A549 (cell line): ENCODE results near the gene CXCL6. TPM values are rescaled to one million over a fixed set of nuclear protein-coding genes. Genes with fewer than 3 reads are reported as not detected.

Experiments used
- ATAC-seq, 2 experiments: fragments of 200-7000 bp in 1 of 2; fragments of >200 bp in 1 of 2; cut with Nextera tagmentation in 1 of 2; cut with Tn5 transposase in 1 of 2; 3 replicates each; pipeline versions ENCODE4 v1.8.0 to v1.9.1; 2018 to 2020; ENCODE audit warnings: mild to moderate bottlenecking in 1 of 2, moderate library complexity in 1 of 2
- CTCF ChIA-PET: fragments of 300-600 bp; sonication (Branson Sonifier 250); formaldehyde crosslinking; extraction: SDS; loops from one replicate; lab custom pipeline; 2021; ENCODE audit warnings: antibody characterized with exemption, inconsistent platforms; lab: Yijun Ruan, JAX
- POLR2A ChIA-PET: fragments of 350-600 bp; formaldehyde crosslinking; extraction: SDS; loops from one replicate; lab custom pipeline; 2021; ENCODE audit warnings: antibody characterized with exemption, inconsistent platforms; lab: Yijun Ruan, JAX
- DNase-seq, 2 experiments: peaks; one replicate each; pipeline versions ENCODE4 v3.0.0 to v3.0.0-alpha.2; 2011 to 2016; ENCODE audit warnings: low read depth in 1 of 2, low spot score in 1 of 2
- FAIRE-seq: peaks from 2 replicates; lab custom pipeline; 2011; peaks lifted over from hg19 to GRCh38; lab: Jason Lieb, UNC
- H3K27ac ChIP-seq, 2 experiments: fragments of >200 bp; sonication (Bioruptor Twin); formaldehyde crosslinking; 3 replicates each; pipeline ENCODE4 v1.5.1; 2016 to 2017
- H3K4me1 ChIP-seq: fragments of >200 bp; sonication (Bioruptor Twin); formaldehyde crosslinking; 3 replicates; pipeline ENCODE4 v1.6.1; 2016
- H3K4me2 ChIP-seq: fragments of >200 bp; sonication (Bioruptor Twin); formaldehyde crosslinking; 3 replicates; pipeline ENCODE4 v1.6.1; 2016
- H3K4me3 ChIP-seq: fragments of >200 bp; sonication (Bioruptor Twin); formaldehyde crosslinking; 3 replicates; pipeline ENCODE4 v1.5.1; 2016
- H3K9me3 ChIP-seq: fragments of >200 bp; sonication (Bioruptor Twin); formaldehyde crosslinking; 3 replicates; pipeline ENCODE4 v1.6.1; 2016
- BHLHE40 ChIP-seq: IDR thresholded peaks from 2 replicates; pipeline ENCODE4 v1.6.1; 2012; ENCODE audit warnings: low read depth, low read length, inconsistent platforms
- CBX2 ChIP-seq: fragments of 200-600 bp; sonication (generic); IDR thresholded peaks from 2 replicates; pipeline ENCODE4 v1.6.1; 2016; ENCODE audit warnings: low read depth, mild to moderate bottlenecking, borderline replicate concordance
- CEBPB ChIP-seq, 2 experiments: fragments of >200 bp in 1 of 2; sonication (Bioruptor Twin) in 1 of 2; formaldehyde crosslinking in 1 of 2; IDR thresholded peaks; 2 replicates each; pipeline ENCODE4 v1.6.1; 2012 to 2016
- CHD2 ChIP-seq: fragments of 150-350 bp; IDR thresholded peaks from 2 replicates; pipeline ENCODE4 v1.6.1; 2014; ENCODE audit warnings: low read length; ENCODE audit not compliant: partially characterized antibody
- EHF ChIP-seq: fragments of 250-450 bp; sonication (Bioruptor Pico); IDR thresholded peaks from 2 replicates; pipeline ENCODE4 v1.5.0; 2020; ENCODE audit warnings: mild to moderate bottlenecking
- EHMT2 ChIP-seq: fragments of 200-600 bp; sonication (generic); IDR thresholded peaks from 2 replicates; pipeline ENCODE4 v1.6.1; 2016; ENCODE audit warnings: antibody characterized with exemption, low read depth, mild to moderate bottlenecking, moderate library complexity
- FOSL2 ChIP-seq, 2 experiments: fragments of 450-650 bp in 1 of 2; fragments of >200 bp in 1 of 2; sonication (Bioruptor Twin) in 1 of 2; formaldehyde crosslinking; IDR thresholded peaks; 2 replicates each; pipeline versions ENCODE4 v1.5.0 to v1.6.1; 2016 to 2020; ENCODE audit warnings: mild to moderate bottlenecking in 1 of 2, moderate library complexity in 1 of 2
- FOXS1 ChIP-seq: fragments of 250-450 bp; sonication (Bioruptor Pico); IDR thresholded peaks from 2 replicates; pipeline ENCODE4 v1.5.0; 2020; ENCODE audit warnings: mild to moderate bottlenecking, moderate library complexity
- HDAC2 ChIP-seq: fragments of 200-600 bp; sonication (generic); IDR thresholded peaks from 2 replicates; pipeline ENCODE4 v1.6.1; 2016
- HOXB13 ChIP-seq: fragments of 250-450 bp; sonication (Bioruptor Pico); IDR thresholded peaks from 2 replicates; pipeline ENCODE4 v1.5.0; 2020; ENCODE audit warnings: low read depth, mild to moderate bottlenecking, moderate library complexity
- JUN ChIP-seq, 2 experiments: fragments of >200 bp; sonication (Bioruptor Twin); formaldehyde crosslinking; IDR thresholded peaks; 2 replicates in 1 of 2; 3 replicates in 1 of 2; pipeline ENCODE4 v1.6.1; 2016 to 2017
- JUNB ChIP-seq: fragments of >200 bp; sonication (Bioruptor Twin); formaldehyde crosslinking; IDR thresholded peaks from 2 replicates; pipeline ENCODE4 v1.6.1; 2016
- KDM1A ChIP-seq: fragments of 200-600 bp; sonication (generic); IDR thresholded peaks from 2 replicates; pipeline ENCODE4 v1.6.1; 2016; ENCODE audit warnings: low read depth, mild to moderate bottlenecking
- KDM5A ChIP-seq: fragments of 200-600 bp; sonication (generic); IDR thresholded peaks from 2 replicates; pipeline ENCODE4 v1.6.1; 2016; ENCODE audit warnings: antibody characterized with exemption, mild to moderate bottlenecking
- MAFK ChIP-seq: fragments of 450-650 bp; IDR thresholded peaks from 2 replicates; pipeline ENCODE4 v1.6.1; 2014; ENCODE audit not compliant: partially characterized antibody
- PHF8 ChIP-seq: fragments of 200-600 bp; sonication (generic); IDR thresholded peaks from 2 replicates; pipeline ENCODE4 v1.6.1; 2016; ENCODE audit warnings: low read depth, mild to moderate bottlenecking, antibody characterized with exemption, moderate library complexity, borderline replicate concordance
- RCOR1 ChIP-seq: fragments of 150-350 bp; IDR thresholded peaks from 2 replicates; pipeline ENCODE4 v1.6.1; 2014; ENCODE audit warnings: antibody characterized with exemption, low read length, low read depth
- SREBF2 ChIP-seq: fragments of 450-650 bp; IDR thresholded peaks from 2 replicates; pipeline ENCODE4 v1.6.1; 2014; ENCODE audit warnings: mild to moderate bottlenecking, moderate library complexity
- TP53 ChIP-seq: fragments of 250-450 bp; sonication (Bioruptor Pico); IDR thresholded peaks from 2 replicates; pipeline ENCODE4 v1.5.0; 2021; ENCODE audit warnings: mild to moderate bottlenecking, moderate library complexity
- ZC3H11A ChIP-seq: fragments of 450-650 bp; IDR thresholded peaks from 2 replicates; pipeline ENCODE4 v1.6.1; 2014; ENCODE audit warnings: antibody characterized with exemption, mild to moderate bottlenecking
- ZNF302 ChIP-seq: fragments of 250-450 bp; sonication (Bioruptor Pico); IDR thresholded peaks from 2 replicates; pipeline ENCODE4 v1.9.0; 2021; ENCODE audit warnings: inconsistent platforms, mild to moderate bottlenecking, moderate library complexity
- WGBS: methylation state at CpG from one replicate; pipeline ENCODE4 v1.1.6; 2017; ENCODE audit errors: missing lambda C conversion rate; 5-methylcytosine and 5-hydroxymethylcytosine counted together
- polyA plus RNA-seq, 4 experiments: library from polyadenylated mRNA; depleted of rRNA in 3 of 4; stranded (reverse); fragments of >200 nt; fragmentation: RNase III in 1 of 4; extraction: RNeasy Plus Mini Kit Qiagen cat#74134 plus additional on column Dnase treatment in 1 of 4; gene quantifications; 2 replicates in 3 of 4; 3 replicates in 1 of 4; pipeline ENCODE4 v1.2.3, GENCODE V29; 2011 to 2017
- TF ChIP-seq, protein P1 (sequence below): fragments of >200 bp; sonication (Bioruptor Twin); formaldehyde crosslinking; IDR thresholded peaks from 3 replicates; pipeline ENCODE4 v1.5.1; 2016
- TF ChIP-seq, protein P2 (sequence below): fragments of 150-350 bp; IDR thresholded peaks from 2 replicates; pipeline ENCODE4 v1.6.1; 2014; ENCODE audit warnings: low read depth, mild to moderate bottlenecking, low read length
- TF ChIP-seq, protein P3 (sequence below): fragments of >200 bp; sonication (Bioruptor Twin); formaldehyde crosslinking; IDR thresholded peaks from 3 replicates; pipeline ENCODE4 v1.6.1; 2016

CXCL6 gene
- polyA plus RNA-seq, 2 of the 4 experiments (the other 2 are of a cell fraction), result 0.06 TPM; not detected in 1

- FAIRE-seq, result no peak
- 91% methylated on average over 4 of the region's 4 CpGs for WGBS
- CTCF ChIA-PET, result no interaction called here
- Histone ChIP-seq H3K4me1 (peaks cover 14% of the 10 kb centered on the region), H3K27ac (no peak overlapping the region), H3K4me2 (no peak overlapping the region), H3K4me3 (no peak overlapping the region), H3K9me3 (no peaks in the 10 kb centered on the region)
- POLR2A ChIA-PET, result no interaction called here
- no peak for ATAC-seq
- DNase-seq, result no peak
- no peak for TF ChIP-seq PHF8
- TF ChIP-seq CEBPB (IDR thresholded peaks at IDR 0.05), result no peak
- TF ChIP-seq, protein P1, sequence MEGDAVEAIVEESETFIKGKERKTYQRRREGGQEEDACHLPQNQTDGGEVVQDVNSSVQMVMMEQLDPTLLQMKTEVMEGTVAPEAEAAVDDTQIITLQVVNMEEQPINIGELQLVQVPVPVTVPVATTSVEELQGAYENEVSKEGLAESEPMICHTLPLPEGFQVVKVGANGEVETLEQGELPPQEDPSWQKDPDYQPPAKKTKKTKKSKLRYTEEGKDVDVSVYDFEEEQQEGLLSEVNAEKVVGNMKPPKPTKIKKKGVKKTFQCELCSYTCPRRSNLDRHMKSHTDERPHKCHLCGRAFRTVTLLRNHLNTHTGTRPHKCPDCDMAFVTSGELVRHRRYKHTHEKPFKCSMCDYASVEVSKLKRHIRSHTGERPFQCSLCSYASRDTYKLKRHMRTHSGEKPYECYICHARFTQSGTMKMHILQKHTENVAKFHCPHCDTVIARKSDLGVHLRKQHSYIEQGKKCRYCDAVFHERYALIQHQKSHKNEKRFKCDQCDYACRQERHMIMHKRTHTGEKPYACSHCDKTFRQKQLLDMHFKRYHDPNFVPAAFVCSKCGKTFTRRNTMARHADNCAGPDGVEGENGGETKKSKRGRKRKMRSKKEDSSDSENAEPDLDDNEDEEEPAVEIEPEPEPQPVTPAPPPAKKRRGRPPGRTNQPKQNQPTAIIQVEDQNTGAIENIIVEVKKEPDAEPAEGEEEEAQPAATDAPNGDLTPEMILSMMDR, result no peak
- TF ChIP-seq SREBF2, result no peak
- no peak for TF ChIP-seq HDAC2
- TF ChIP-seq MAFK, result no peak
- TF ChIP-seq FOXS1 (CRISPR knock-in tag), result no peak
- no peak for TF ChIP-seq JUN (IDR thresholded peaks at IDR 0.05)
- no peak for TF ChIP-seq ZC3H11A
- no peak for TF ChIP-seq CHD2
- TF ChIP-seq KDM5A, result no peak
- no peak for TF ChIP-seq EHF (CRISPR knock-in tag)
- TF ChIP-seq, protein P2, sequence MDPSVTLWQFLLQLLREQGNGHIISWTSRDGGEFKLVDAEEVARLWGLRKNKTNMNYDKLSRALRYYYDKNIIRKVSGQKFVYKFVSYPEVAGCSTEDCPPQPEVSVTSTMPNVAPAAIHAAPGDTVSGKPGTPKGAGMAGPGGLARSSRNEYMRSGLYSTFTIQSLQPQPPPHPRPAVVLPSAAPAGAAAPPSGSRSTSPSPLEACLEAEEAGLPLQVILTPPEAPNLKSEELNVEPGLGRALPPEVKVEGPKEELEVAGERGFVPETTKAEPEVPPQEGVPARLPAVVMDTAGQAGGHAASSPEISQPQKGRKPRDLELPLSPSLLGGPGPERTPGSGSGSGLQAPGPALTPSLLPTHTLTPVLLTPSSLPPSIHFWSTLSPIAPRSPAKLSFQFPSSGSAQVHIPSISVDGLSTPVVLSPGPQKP, result no peak
- no peak for TF ChIP-seq HOXB13
- TF ChIP-seq BHLHE40, result no peak
- TF ChIP-seq TP53 (CRISPR knock-in tag), result no peak
- no peak for TF ChIP-seq RCOR1
- TF ChIP-seq, protein P3, sequence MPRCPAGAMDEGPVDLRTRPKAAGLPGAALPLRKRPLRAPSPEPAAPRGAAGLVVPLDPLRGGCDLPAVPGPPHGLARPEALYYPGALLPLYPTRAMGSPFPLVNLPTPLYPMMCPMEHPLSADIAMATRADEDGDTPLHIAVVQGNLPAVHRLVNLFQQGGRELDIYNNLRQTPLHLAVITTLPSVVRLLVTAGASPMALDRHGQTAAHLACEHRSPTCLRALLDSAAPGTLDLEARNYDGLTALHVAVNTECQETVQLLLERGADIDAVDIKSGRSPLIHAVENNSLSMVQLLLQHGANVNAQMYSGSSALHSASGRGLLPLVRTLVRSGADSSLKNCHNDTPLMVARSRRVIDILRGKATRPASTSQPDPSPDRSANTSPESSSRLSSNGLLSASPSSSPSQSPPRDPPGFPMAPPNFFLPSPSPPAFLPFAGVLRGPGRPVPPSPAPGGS, result no peak
- TF ChIP-seq JUNB, result no peak
These were observed 15.2 kb upstream of the CXCL6 start for GRCh38 chr4:73821325-73821724.

DNA sequence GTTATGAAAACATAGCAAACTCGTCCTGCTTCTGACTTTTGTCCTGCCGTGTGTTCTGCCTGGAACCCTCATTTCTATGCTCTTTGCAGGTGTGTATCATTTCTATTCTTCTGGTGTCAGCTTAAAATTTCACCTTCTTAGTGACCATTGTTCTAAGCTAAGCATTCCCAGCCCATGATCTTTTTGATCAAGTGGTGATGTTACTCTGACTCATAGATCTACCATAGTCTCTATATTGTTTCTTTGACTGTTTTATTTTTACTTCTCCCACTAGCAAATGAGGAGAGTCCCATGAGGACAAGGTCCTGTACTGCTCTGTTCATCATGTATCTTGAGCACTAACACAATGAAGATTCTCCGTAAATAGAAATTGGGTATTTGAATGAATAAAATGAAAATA lies 14.1 kb upstream of the CXCL6 start:
- 77% methylated on average over 3 of the region's 3 CpGs for WGBS

More for the DNA sequence above, 14.1 kb upstream of the CXCL6 start:
- no peak overlapping the region for H3K27ac ChIP-seq
- TF ChIP-seq FOSL2 (IDR thresholded peaks at IDR 0.05) (no peak), FOSL2 (CRISPR knock-in tag; IDR thresholded peaks at IDR 0.05) (no peak), KDM1A (no peak), EHMT2 (no peak), CBX2 (no peak), RCOR1 (no peak), EHF (CRISPR knock-in tag) (no peak), ZNF302 (no peak), KDM5A (no peak)
- DNase-seq (no peak), FAIRE-seq (no peak), ATAC-seq (no peak)
- CTCF ChIA-PET, result interaction anchor here (0.9 kb wide), 1 partner anchor 160 kb away, joined by 3 read pairs; no protein-coding TSS in a partner anchor
- POLR2A ChIA-PET, result no interaction called here
- H3K4me3 ChIP-seq, result no peak overlapping the region
- H3K4me2 ChIP-seq, result no peak overlapping the region
- H3K4me1 ChIP-seq, result peaks cover 4% of the 10 kb centered on the region; the same call in 2 of the 3 replicates
- H3K9me3 ChIP-seq, result no peaks in the 10 kb centered on the region
